T-helper 1 cell treated with Interleukin-12 subunit alpha and Interleukin-12 subunit beta and Interleukin-4 antibody, amounts not matched to agents 30 μg/mL and 1 μg/mL, for 36 hours (primary cell): ENCODE results near the gene CAPG.
A peak's percentile ranks its signal among the peaks of the same experiment; 100 is the strongest.
"Not testable (repeated sequence)": the region's sequence is repeated elsewhere in the genome, so short reads cannot be mapped to it uniquely, and the experiment has no call there.

Experiments
- H3K27ac Mint-ChIP-seq: one replicate; pipeline ENCODE4 v1.8.0; 2021; ENCODE audit warnings: mild to moderate bottlenecking, mixed read lengths
- H3K27me3 Mint-ChIP-seq: one replicate; pipeline ENCODE4 v1.8.0; 2021; ENCODE audit warnings: low read depth, mixed read lengths
- H3K36me3 Mint-ChIP-seq: one replicate; pipeline ENCODE4 v1.8.0; 2021; ENCODE audit warnings: low read depth, mixed read lengths
- H3K4me1 Mint-ChIP-seq: one replicate; pipeline ENCODE4 v1.8.0; 2021; ENCODE audit warnings: low read depth, mixed read lengths
- H3K4me3 Mint-ChIP-seq: one replicate; pipeline ENCODE4 v1.8.0; 2021; ENCODE audit warnings: mild to moderate bottlenecking, moderate library complexity, mixed read lengths
- H3K9me3 Mint-ChIP-seq: one replicate; pipeline ENCODE4 v1.8.0; 2021; ENCODE audit warnings: mixed read lengths

CAPG gene

GRCh38 chr2:85419009-85419675 lies 9.0 kb upstream of the CAPG start:
- no peaks in the 10 kb centered on the region for H3K9me3 Mint-ChIP-seq
- no peaks in the 10 kb centered on the region for H3K27me3 Mint-ChIP-seq
- peaks cover 31% of the 10 kb centered on the region for H3K4me1 Mint-ChIP-seq
- peak overlapping the region; percentile 92 for H3K4me3 Mint-ChIP-seq
- no peaks in the 10 kb centered on the region for H3K36me3 Mint-ChIP-seq
- H3K27ac Mint-ChIP-seq, result peak overlapping the region; percentile 97

GRCh38 chr2:85418132-85419008 lies 8.2 kb upstream of the CAPG start, which contains the start of gene SH2D6:
SH2D6 (plus strand) TSS chr2:85418714; CDS start chr2:85429466, 10,752 bp downstream.
- Mint-ChIP-seq H3K4me1 (peaks cover 32% of the 10 kb centered on the region), H3K27ac (peak within 1 kb of the TSS; percentile 97), H3K9me3 (no peaks in the 10 kb centered on the region), H3K36me3 (no peaks in the 10 kb centered on the region), H3K27me3 (peaks cover 4% of the 10 kb centered on the region), H3K4me3 (peak within 1 kb of the TSS; percentile 92)

GRCh38 chr2:85415980-85416650 lies 5.9 kb upstream of the CAPG start:
- Mint-ChIP-seq H3K4me1 (peaks cover 40% of the 10 kb centered on the region), H3K36me3 (no peaks in the 10 kb centered on the region), H3K4me3 (no peak overlapping the region), H3K27ac (no peak overlapping the region), H3K9me3 (no peaks in the 10 kb centered on the region), H3K27me3 (peaks cover 4% of the 10 kb centered on the region)

- Mint-ChIP-seq H3K4me3 (no peak overlapping the region), H3K36me3 (no peaks in the 10 kb centered on the region), H3K27ac (no peak overlapping the region)
These were observed 4.8 kb upstream of the CAPG start for GRCh38 chr2:85414761-85415553.

GRCh38 chr2:85414421-85414759 lies 4.2 kb upstream of the CAPG start:
- peaks cover 43% of the 10 kb centered on the region for H3K4me1 Mint-ChIP-seq
- not testable (repeated sequence) for H3K27ac Mint-ChIP-seq, H3K9me3 Mint-ChIP-seq, H3K27me3 Mint-ChIP-seq, H3K36me3 Mint-ChIP-seq, H3K4me3 Mint-ChIP-seq

More at GRCh38 chr2:85414761-85415553, 4.8 kb upstream of the CAPG start:
- Mint-ChIP-seq H3K9me3 (no peaks in the 10 kb centered on the region), H3K4me1 (peaks cover 42% of the 10 kb centered on the region), H3K27me3 (peaks cover 4% of the 10 kb centered on the region)

- Mint-ChIP-seq H3K27ac (peak overlapping the region; percentile 71), H3K27me3 (peaks cover 4% of the 10 kb centered on the region), H3K4me3 (peak overlapping the region; percentile 74), H3K36me3 (no peaks in the 10 kb centered on the region), H3K4me1 (peaks cover 41% of the 10 kb centered on the region), H3K9me3 (no peaks in the 10 kb centered on the region)
These were observed 3.6 kb upstream of the CAPG start for GRCh38 chr2:85413592-85414420.

- H3K36me3 Mint-ChIP-seq, result peaks cover 6% of the 10 kb centered on the region
- H3K9me3 Mint-ChIP-seq, result no peaks in the 10 kb centered on the region
- H3K27ac Mint-ChIP-seq, result no peak overlapping the region
- H3K4me1 Mint-ChIP-seq, result peaks cover 50% of the 10 kb centered on the region
- peak overlapping the region; percentile 52 for H3K4me3 Mint-ChIP-seq
- H3K27me3 Mint-ChIP-seq, result peaks cover 4% of the 10 kb centered on the region
These were observed 1.2 kb upstream of the CAPG start for GRCh38 chr2:85411405-85411748.

GRCh38 chr2:85410584-85411404 lies 628 bp upstream of the CAPG start:
- Mint-ChIP-seq H3K4me3 (peak overlapping the region; percentile 86), H3K9me3 (no peaks in the 10 kb centered on the region), H3K4me1 (peaks cover 55% of the 10 kb centered on the region), H3K27me3 (peaks cover 4% of the 10 kb centered on the region), H3K36me3 (peaks cover 6% of the 10 kb centered on the region), H3K27ac (peak overlapping the region; percentile 82)

- no peaks in the 10 kb centered on the region for H3K27me3 Mint-ChIP-seq
- H3K36me3 Mint-ChIP-seq, result peaks cover 31% of the 10 kb centered on the region
- peaks cover 39% of the 10 kb centered on the region for H3K4me1 Mint-ChIP-seq
- peak overlapping the region; percentile 87 for H3K27ac Mint-ChIP-seq
- H3K9me3 Mint-ChIP-seq, result peaks cover 23% of the 10 kb centered on the region
- peak overlapping the region; percentile 79 for H3K4me3 Mint-ChIP-seq
These were observed 4.7 kb downstream of the CAPG start for GRCh38 chr2:85405201-85406059.

GRCh38 chr2:85401844-85402243 lies 8.3 kb downstream of the CAPG start:
- no peak overlapping the region for H3K4me3 Mint-ChIP-seq
- no peaks in the 10 kb centered on the region for H3K27me3 Mint-ChIP-seq
- peaks cover 25% of the 10 kb centered on the region for H3K4me1 Mint-ChIP-seq
- H3K9me3 Mint-ChIP-seq, result peaks cover 23% of the 10 kb centered on the region
- peak overlapping the region; percentile 76 for H3K27ac Mint-ChIP-seq
- peaks cover 48% of the 10 kb centered on the region for H3K36me3 Mint-ChIP-seq

GRCh38 chr2:85401464-85401805 lies 8.7 kb downstream of the CAPG start:
- H3K4me3 Mint-ChIP-seq, result no peak overlapping the region
- peaks cover 29% of the 10 kb centered on the region for H3K4me1 Mint-ChIP-seq
- peaks cover 52% of the 10 kb centered on the region for H3K36me3 Mint-ChIP-seq
- H3K27me3 Mint-ChIP-seq, result no peaks in the 10 kb centered on the region
- no peak overlapping the region for H3K27ac Mint-ChIP-seq
- H3K9me3 Mint-ChIP-seq, result peaks cover 23% of the 10 kb centered on the region
